SK-N-SH (cell line): ENCODE results near the gene DCAF11.

Source experiments
- CHD2 ChIP-seq: fragments of 150-350 bp; IDR thresholded peaks from 2 replicates; pipeline ENCODE4 v1.6.1; 2018; ENCODE audit warnings: low read length; ENCODE audit not compliant: partially characterized antibody
- EP300 ChIP-seq, 2 experiments: IDR thresholded peaks; 2 replicates each; pipeline versions ENCODE4 v1.4.0 to v1.6.1; 2012; ENCODE audit warnings: borderline replicate concordance in 1 of 2, low read depth in 1 of 2, low read length in 1 of 2
- FOXM1 ChIP-seq: IDR thresholded peaks from 2 replicates; pipeline ENCODE4 v1.4.0; 2012; ENCODE audit warnings: low read depth, mild to moderate bottlenecking
- GATA2 ChIP-seq: sonication (generic); formaldehyde crosslinking; IDR thresholded peaks from 2 replicates; pipeline ENCODE4 v1.5.0; 2020; ENCODE audit warnings: mild to moderate bottlenecking, missing genetic modification reagents
- MXI1 ChIP-seq: IDR thresholded peaks from 2 replicates; pipeline ENCODE4 v1.6.1; 2012; ENCODE audit warnings: mild to moderate bottlenecking, low read depth, low read length, improper control_type of control experiment
- NRF1 ChIP-seq: IDR thresholded peaks from 2 replicates; pipeline ENCODE4 v1.6.1; 2012; ENCODE audit warnings: low read depth, mild to moderate bottlenecking, low read length
- RAD21 ChIP-seq: IDR thresholded peaks from 2 replicates; pipeline ENCODE4 v1.6.1; 2012; ENCODE audit warnings: mild to moderate bottlenecking, low read length
- RXRA ChIP-seq: IDR thresholded peaks from 2 replicates; pipeline ENCODE4 v1.4.0; 2012; ENCODE audit warnings: low read depth, mild to moderate bottlenecking, borderline replicate concordance
- SIN3A ChIP-seq: IDR thresholded peaks from 2 replicates; pipeline ENCODE4 v1.6.1; 2012; ENCODE audit warnings: low read depth, mild to moderate bottlenecking, low read length, moderate library complexity, borderline replicate concordance
- TAF1 ChIP-seq: IDR thresholded peaks from 2 replicates; pipeline ENCODE4 v1.6.1; 2012; ENCODE audit warnings: low read depth, mild to moderate bottlenecking, low read length, moderate library complexity, borderline replicate concordance
- TF ChIP-seq, protein P1 (sequence below): fragments of 200-600 bp; sonication (generic); IDR thresholded peaks from 2 replicates; pipeline ENCODE4 v1.6.1; 2017; ENCODE audit warnings: antibody characterized with exemption, mild to moderate bottlenecking, moderate library complexity
- TF ChIP-seq, protein P2 (sequence below): IDR thresholded peaks from 2 replicates; pipeline ENCODE4 v1.4.0; 2012; ENCODE audit warnings: low read depth, borderline replicate concordance
- TF ChIP-seq, protein P3 (sequence below): IDR thresholded peaks from 2 replicates; pipeline ENCODE4 v1.4.0; 2012; ENCODE audit warnings: low read depth
- TF ChIP-seq, protein P4 (sequence below): fragments of 150-350 bp; IDR thresholded peaks from 2 replicates; pipeline ENCODE4 v1.6.1; 2017; ENCODE audit warnings: antibody characterized with exemption, low read length, low read depth, borderline replicate concordance

DNA sequence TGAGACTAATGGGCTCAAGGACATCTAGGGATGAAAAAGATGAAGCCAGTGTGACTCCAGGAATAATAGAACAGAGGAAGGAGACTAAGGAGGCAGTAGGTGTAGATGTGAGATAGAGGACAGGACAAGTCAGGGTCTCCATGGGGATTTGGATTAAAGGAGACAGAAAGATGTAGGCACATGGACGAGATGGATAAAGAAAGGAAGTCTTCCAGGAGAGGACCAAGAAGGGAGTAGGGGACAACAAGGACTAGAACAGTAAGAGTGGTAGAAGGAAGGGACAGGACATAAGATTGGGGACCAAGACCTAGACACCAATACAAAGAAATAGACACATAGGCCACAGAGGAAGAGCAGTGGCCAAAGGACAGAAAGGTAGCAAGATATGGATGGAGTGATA, 27.6 kb upstream of the DCAF11 start:
- TF ChIP-seq RAD21 (no peak), EP300 (IDR thresholded peaks at IDR 0.05; ENCODE audit: borderline replicate concordance in 1 of 2, low read depth in 1 of 2, low read length in 1 of 2) (no peak), MXI1 (no peak), FOXM1 (no peak), NRF1 (no peak), GATA2 (no peak), RXRA (no peak), CHD2 (no peak), SIN3A (no peak), TAF1 (no peak)
- TF ChIP-seq, protein P1, sequence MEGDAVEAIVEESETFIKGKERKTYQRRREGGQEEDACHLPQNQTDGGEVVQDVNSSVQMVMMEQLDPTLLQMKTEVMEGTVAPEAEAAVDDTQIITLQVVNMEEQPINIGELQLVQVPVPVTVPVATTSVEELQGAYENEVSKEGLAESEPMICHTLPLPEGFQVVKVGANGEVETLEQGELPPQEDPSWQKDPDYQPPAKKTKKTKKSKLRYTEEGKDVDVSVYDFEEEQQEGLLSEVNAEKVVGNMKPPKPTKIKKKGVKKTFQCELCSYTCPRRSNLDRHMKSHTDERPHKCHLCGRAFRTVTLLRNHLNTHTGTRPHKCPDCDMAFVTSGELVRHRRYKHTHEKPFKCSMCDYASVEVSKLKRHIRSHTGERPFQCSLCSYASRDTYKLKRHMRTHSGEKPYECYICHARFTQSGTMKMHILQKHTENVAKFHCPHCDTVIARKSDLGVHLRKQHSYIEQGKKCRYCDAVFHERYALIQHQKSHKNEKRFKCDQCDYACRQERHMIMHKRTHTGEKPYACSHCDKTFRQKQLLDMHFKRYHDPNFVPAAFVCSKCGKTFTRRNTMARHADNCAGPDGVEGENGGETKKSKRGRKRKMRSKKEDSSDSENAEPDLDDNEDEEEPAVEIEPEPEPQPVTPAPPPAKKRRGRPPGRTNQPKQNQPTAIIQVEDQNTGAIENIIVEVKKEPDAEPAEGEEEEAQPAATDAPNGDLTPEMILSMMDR: no peak
- TF ChIP-seq, protein P2, sequence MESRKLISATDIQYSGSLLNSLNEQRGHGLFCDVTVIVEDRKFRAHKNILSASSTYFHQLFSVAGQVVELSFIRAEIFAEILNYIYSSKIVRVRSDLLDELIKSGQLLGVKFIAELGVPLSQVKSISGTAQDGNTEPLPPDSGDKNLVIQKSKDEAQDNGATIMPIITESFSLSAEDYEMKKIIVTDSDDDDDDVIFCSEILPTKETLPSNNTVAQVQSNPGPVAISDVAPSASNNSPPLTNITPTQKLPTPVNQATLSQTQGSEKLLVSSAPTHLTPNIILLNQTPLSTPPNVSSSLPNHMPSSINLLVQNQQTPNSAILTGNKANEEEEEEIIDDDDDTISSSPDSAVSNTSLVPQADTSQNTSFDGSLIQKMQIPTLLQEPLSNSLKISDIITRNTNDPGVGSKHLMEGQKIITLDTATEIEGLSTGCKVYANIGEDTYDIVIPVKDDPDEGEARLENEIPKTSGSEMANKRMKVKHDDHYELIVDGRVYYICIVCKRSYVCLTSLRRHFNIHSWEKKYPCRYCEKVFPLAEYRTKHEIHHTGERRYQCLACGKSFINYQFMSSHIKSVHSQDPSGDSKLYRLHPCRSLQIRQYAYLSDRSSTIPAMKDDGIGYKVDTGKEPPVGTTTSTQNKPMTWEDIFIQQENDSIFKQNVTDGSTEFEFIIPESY: no peak
- TF ChIP-seq, protein P3, sequence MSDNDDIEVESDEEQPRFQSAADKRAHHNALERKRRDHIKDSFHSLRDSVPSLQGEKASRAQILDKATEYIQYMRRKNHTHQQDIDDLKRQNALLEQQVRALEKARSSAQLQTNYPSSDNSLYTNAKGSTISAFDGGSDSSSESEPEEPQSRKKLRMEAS: no peak
- TF ChIP-seq, protein P4, sequence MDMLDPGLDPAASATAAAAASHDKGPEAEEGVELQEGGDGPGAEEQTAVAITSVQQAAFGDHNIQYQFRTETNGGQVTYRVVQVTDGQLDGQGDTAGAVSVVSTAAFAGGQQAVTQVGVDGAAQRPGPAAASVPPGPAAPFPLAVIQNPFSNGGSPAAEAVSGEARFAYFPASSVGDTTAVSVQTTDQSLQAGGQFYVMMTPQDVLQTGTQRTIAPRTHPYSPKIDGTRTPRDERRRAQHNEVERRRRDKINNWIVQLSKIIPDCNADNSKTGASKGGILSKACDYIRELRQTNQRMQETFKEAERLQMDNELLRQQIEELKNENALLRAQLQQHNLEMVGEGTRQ: no peak
